Prostate gland (tissue), 2 donors: ENCODE measurements around the gene USP32. TPM values are rescaled to one million over a fixed set of nuclear protein-coding genes. Genes with fewer than 3 reads are reported as not detected.

Experiments
- DNase-seq: peaks from one replicate; pipeline ENCODE4 v3.0.0-alpha.2; 2019; ENCODE audit warnings: low spot score
- H3K27ac ChIP-seq, 2 donors: fragments of 200-600 bp; sonication (generic); 2 replicates each; pipeline ENCODE4 v1.5.1; 2017 to 2019
- H3K27me3 ChIP-seq: fragments of 200-600 bp; sonication (generic); replicated peaks from 2 replicates; pipeline ENCODE4 v1.5.1; 2019; ENCODE audit not compliant: insufficient read depth
- H3K36me3 ChIP-seq, 2 donors: fragments of 200-600 bp; sonication (generic); 1 replicate in 1 of 2; 2 replicates in 1 of 2; pipeline versions ENCODE4 v1.5.1 to v1.8.1; 2017 to 2019
- H3K4me1 ChIP-seq: fragments of 200-600 bp; sonication (generic); replicated peaks from 2 replicates; pipeline ENCODE4 v1.5.1; 2019
- H3K4me3 ChIP-seq, 2 donors: fragments of 200-600 bp; sonication (generic); 2 replicates each; pipeline ENCODE4 v1.5.1; 2017 to 2019
- H3K9me3 ChIP-seq: fragments of 200-600 bp; sonication (generic); 2 replicates; pipeline ENCODE4 v1.5.1; 2017
- CTCF ChIP-seq, 4 experiments: fragments of 200-600 bp in 2 of 4; fragments of 450-650 bp in 2 of 4; sonication (generic) in 2 of 4; IDR thresholded peaks; 1 replicate in 3 of 4; 2 replicates in 1 of 4; pipeline ENCODE4 v1.5.1; 2016 to 2019; ENCODE audit warnings: antibody characterized with exemption in 4 of 4, mild to moderate bottlenecking in 2 of 4, moderate library complexity in 2 of 4
- POLR2A ChIP-seq: fragments of 450-650 bp; IDR thresholded peaks from one replicate; pipeline ENCODE4 v1.6.1; 2016; ENCODE audit warnings: antibody characterized with exemption, mild to moderate bottlenecking
- POLR2AphosphoS5 ChIP-seq: sonication (generic); formaldehyde crosslinking; IDR thresholded peaks from one replicate; pipeline ENCODE4 v1.6.1; 2017; ENCODE audit warnings: antibody characterized with exemption
- WGBS: methylation state at CpG from one replicate; pipeline ENCODE4 v1.1.5; 2018; 5-methylcytosine and 5-hydroxymethylcytosine counted together
- intact Hi-C: fragments of 100-400 bp; cut with DNase I; formaldehyde crosslinking; loops from one replicate; pipeline ENCODE4 v1.14.2; 2022
- total RNA-seq, 2 donors: library from RNA; depleted of rRNA; stranded (reverse); fragments of >200 nt; gene quantifications; one replicate each; pipeline ENCODE4 v1.1.0, GENCODE V29; 2016

USP32 gene
- total RNA-seq, 2 donors from 2014 or later, result 21.8 to 59.3 TPM

DNA sequence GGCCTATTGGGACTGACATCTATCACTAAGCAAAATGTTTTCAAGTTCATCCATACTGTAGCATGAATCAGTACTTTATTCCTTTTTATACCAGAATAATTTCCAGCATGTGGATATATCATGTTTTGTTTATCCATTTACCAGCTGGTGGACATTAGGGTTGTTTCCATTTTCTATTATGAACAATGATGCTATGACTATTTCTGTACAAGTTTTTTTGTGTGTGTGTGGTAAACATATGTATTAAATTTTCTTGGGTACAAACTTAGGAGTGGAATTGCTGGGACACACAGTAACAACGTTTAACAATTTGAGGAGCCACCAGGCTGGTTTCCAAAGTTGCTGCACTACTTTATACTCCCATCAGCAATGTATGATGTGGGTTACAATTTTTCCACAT is 91.0 kb downstream of the USP32 start:
- intact Hi-C loops, result no loop called here
- Histone ChIP-seq H3K36me3 (no peaks in the 10 kb centered on the region), H3K9me3 (no peaks in the 10 kb centered on the region), H3K27me3 (no peaks in the 10 kb centered on the region), H3K27ac (no peak overlapping the region), H3K4me1 (no peaks in the 10 kb centered on the region), H3K4me3 (no peak overlapping the region)
- TF ChIP-seq CTCF (IDR thresholded peaks at IDR 0.05) (no peak), POLR2A (no peak)
- DNase-seq, result no peak
- 35% methylated on average over 1 of the region's 1 CpG for WGBS

DNA sequence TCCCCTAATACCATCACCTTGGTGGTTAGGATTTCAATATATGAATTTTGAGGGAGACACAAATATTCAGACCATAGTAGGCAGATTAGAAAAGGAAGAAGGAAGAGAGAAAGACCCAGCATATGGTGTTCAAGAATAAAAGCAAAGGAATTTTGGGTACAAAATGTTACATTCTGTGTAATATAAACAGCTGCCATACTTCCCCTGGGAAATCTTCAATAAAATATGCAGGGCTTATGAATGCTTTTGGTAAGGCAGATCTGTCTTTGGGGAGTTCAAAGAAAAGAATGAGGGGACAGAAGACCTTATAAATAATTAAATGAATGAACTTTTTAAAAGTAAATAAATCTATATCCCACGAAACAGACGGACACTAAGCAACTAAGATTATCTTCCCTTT is 91.9 kb downstream of the USP32 start:
- DNase-seq, result no peak
- no peaks in the 10 kb centered on the region for H3K36me3 ChIP-seq
- no peaks in the 10 kb centered on the region for H3K27me3 ChIP-seq
- 81% methylated on average over 2 of the region's 2 CpGs for WGBS
- H3K4me1 ChIP-seq, result no peaks in the 10 kb centered on the region
- TF ChIP-seq CTCF (IDR thresholded peaks at IDR 0.05) (no peak), POLR2AphosphoS5 (no peak), POLR2A (no peak)
- no peaks in the 10 kb centered on the region for H3K9me3 ChIP-seq
- intact Hi-C loops, result no loop called here
- H3K4me3 ChIP-seq, result no peak overlapping the region
- no peak overlapping the region for H3K27ac ChIP-seq

GRCh38 chr17:60297760-60298401 is 94.1 kb downstream of the USP32 start:
- TF ChIP-seq CTCF (IDR thresholded peaks at IDR 0.05) (no peak), POLR2AphosphoS5 (no peak), POLR2A (no peak)
- Histone ChIP-seq H3K4me3 (no peak overlapping the region), H3K36me3 (no peaks in the 10 kb centered on the region), H3K27ac (no peak overlapping the region), H3K4me1 (no peaks in the 10 kb centered on the region), H3K9me3 (no peaks in the 10 kb centered on the region), H3K27me3 (no peaks in the 10 kb centered on the region)
- 93% methylated on average over 4 of the region's 4 CpGs for WGBS
- no peak for DNase-seq
- intact Hi-C loops, result no loop called here

DNA sequence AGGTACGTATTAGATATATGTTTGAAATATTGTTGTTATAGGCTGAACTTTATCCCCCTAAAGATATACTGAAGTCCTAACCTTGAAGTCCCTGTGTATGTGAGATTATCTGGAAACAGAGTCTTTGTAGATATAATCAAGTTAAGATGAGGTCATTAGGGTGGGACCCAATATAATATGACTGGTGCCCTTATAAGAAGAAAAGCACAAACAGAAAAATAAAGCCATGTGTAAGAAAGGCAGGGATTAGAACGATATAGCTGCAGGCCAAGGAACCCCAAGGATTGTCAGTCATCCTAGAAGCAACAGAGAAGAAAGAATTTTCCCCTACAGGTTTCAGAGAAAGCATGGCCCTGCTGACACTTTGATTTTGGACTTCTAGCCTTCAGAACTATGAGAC is 95.8 kb downstream of the USP32 start:
- Histone ChIP-seq H3K4me3 (no peak overlapping the region), H3K9me3 (no peaks in the 10 kb centered on the region), H3K27ac (no peak overlapping the region), H3K36me3 (no peaks in the 10 kb centered on the region), H3K4me1 (no peaks in the 10 kb centered on the region), H3K27me3 (no peaks in the 10 kb centered on the region)
- no peak for DNase-seq
- WGBS, result 92% methylated on average over 2 of the region's 2 CpGs
- TF ChIP-seq CTCF (IDR thresholded peaks at IDR 0.05) (no peak), POLR2AphosphoS5 (no peak), POLR2A (no peak)
- intact Hi-C loops, result no loop called here

DNA sequence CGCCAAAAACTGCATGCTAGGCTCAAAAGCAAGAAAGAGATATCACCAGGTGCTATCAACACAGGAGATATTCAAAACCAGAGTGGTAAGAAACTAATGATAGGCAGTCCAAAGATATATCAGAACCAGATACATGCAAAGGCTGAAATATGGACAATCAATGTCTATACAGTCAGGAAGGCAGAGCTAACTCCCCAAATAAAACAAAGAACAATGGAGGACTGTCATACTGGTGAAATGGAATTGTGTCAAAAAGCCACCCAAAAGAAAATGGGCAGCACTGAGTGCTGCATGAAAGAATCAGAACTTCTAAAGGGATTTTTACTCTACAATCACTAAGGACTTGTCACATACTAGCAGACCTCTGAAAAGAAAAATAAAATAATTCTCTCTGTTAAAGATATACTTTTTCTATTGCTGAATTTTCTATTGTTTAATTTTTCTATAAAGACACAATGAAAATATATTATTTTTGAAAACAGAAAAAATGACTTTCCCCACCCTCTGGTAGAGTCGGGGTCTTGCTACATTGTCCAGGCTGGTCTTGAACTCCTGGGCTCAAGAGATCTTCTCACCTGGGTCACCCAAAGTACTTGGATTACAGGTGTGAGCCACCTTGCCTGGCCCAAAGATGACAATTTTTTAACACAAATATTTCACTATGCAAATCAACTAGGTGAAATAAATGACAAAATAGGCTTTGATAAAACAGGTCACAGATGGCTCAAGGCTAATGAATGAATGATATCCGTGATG is 98.2 kb downstream of the USP32 start:
- TF ChIP-seq POLR2A, result no peak
- TF ChIP-seq POLR2AphosphoS5, result no peak
- TF ChIP-seq CTCF (IDR thresholded peaks at IDR 0.05), result no peak
- Histone ChIP-seq H3K4me3 (no peak overlapping the region), H3K9me3 (no peaks in the 10 kb centered on the region), H3K27me3 (no peaks in the 10 kb centered on the region), H3K27ac (no peak overlapping the region), H3K36me3 (no peaks in the 10 kb centered on the region), H3K4me1 (no peaks in the 10 kb centered on the region)
- WGBS, result 96% methylated on average over 3 of the region's 3 CpGs
- DNase-seq, result no peak
- intact Hi-C loops, result no loop called here
